ENCODE measurements around the gene CDC14A.

DNA sequence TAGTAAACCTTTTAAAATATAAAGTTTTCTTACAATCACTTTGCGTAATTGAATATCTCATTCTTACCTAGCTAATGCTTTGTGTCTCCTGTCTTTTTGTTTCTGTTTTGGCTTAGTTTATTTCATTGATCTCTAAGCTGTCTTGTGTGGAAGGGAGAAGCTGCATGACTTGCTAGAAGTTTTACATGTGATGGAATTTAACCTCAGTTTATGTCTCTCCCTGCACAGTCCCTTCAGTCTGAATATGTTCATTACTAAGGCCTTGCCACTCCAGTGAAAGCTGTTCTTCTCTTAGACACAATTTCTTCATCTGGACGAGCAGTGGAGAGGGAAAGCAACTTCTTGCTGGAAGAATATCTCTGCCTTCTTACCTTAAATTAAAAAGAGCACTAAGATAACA, 165.7 kb downstream of the CDC14A start:
- TF ChIP-seq EZH2 (IDR thresholded peaks at IDR 0.05; ENCODE audit: borderline replicate concordance, low read length) = no peak
- no peak for TF ChIP-seq CTCF (conservative IDR thresholded peaks at IDR 0.05 in 1 of 2, IDR thresholded peaks at IDR 0.05 in 1 of 2; ENCODE audit: extremely low read depth in 1 of 2, insufficient read depth in 1 of 2, low read depth in 1 of 2, low read length in 2 of 2)
